Smooth muscle cell (in vitro differentiated cells): ENCODE data around the gene AP2A2. TPM values are rescaled to one million over a fixed set of nuclear protein-coding genes. Genes with fewer than 3 reads are reported as not detected.

Source experiments
- DNase-seq: peaks from one replicate; lab custom pipeline; 2025; ENCODE audit not compliant: unreplicated experiment; lab: John Stamatoyannopoulos, UW
- H2AFZ ChIP-seq: fragments of 200-600 bp; sonication (generic); 2 replicates; pipeline ENCODE4 v1.6.0; 2016; ENCODE audit warnings: antibody characterized with exemption, low read depth, mild to moderate bottlenecking
- H3F3A ChIP-seq: fragments of 200-600 bp; sonication (generic); 2 replicates; pipeline ENCODE4 v1.6.0; 2017; ENCODE audit warnings: antibody characterized with exemption, low read depth
- H3K27ac ChIP-seq: fragments of 200-600 bp; sonication (generic); 2 replicates; pipeline ENCODE4 v1.5.1; 2016; ENCODE audit warnings: low read depth, mild to moderate bottlenecking
- H3K27me3 ChIP-seq: fragments of 200-600 bp; sonication (generic); 2 replicates; pipeline ENCODE4 v1.6.1; 2016; ENCODE audit warnings: low read depth, mild to moderate bottlenecking
- H3K36me3 ChIP-seq: fragments of 200-600 bp; sonication (generic); 2 replicates; pipeline ENCODE4 v1.5.1; 2016; ENCODE audit warnings: low read depth
- H3K4me1 ChIP-seq: fragments of 200-600 bp; sonication (generic); 2 replicates; pipeline ENCODE4 v1.5.1; 2016; ENCODE audit warnings: low read depth
- H3K4me2 ChIP-seq: fragments of 200-600 bp; sonication (generic); 2 replicates; pipeline ENCODE4 v1.6.0; 2016; ENCODE audit warnings: mild to moderate bottlenecking
- H3K4me3 ChIP-seq: fragments of 200-600 bp; sonication (generic); 2 replicates; pipeline ENCODE4 v1.5.1; 2016; ENCODE audit warnings: mild to moderate bottlenecking
- H3K79me2 ChIP-seq: fragments of 200-600 bp; sonication (generic); 2 replicates; pipeline ENCODE4 v1.6.0; 2016; ENCODE audit warnings: low read depth, mild to moderate bottlenecking
- H3K9ac ChIP-seq: fragments of 200-600 bp; sonication (generic); 2 replicates; pipeline ENCODE4 v1.6.0; 2016; ENCODE audit warnings: low read depth
- H3K9me3 ChIP-seq: fragments of 200-600 bp; sonication (generic); replicated peaks from 2 replicates; pipeline ENCODE4 v1.5.1; 2016; ENCODE audit warnings: low read depth
- H4K20me1 ChIP-seq: fragments of 200-600 bp; sonication (generic); 2 replicates; pipeline ENCODE4 v1.6.0; 2016; ENCODE audit warnings: low read depth
- CTCF ChIP-seq: fragments of 200-600 bp; sonication (generic); IDR thresholded peaks from 2 replicates; pipeline ENCODE4 v1.5.1; 2017; ENCODE audit warnings: borderline replicate concordance, mild to moderate bottlenecking, antibody characterized with exemption; ENCODE audit not compliant: insufficient read depth, poor library complexity, severe bottlenecking
- WGBS: methylation state at CpG from one replicate; pipeline ENCODE4 v1.1.7; 2016; ENCODE audit warnings: low lambda C conversion rate; 5-methylcytosine and 5-hydroxymethylcytosine counted together
- polyA plus RNA-seq: library from polyadenylated mRNA; unstranded; fragments of >200 nt; fragmentation: Nextera tagmentation; extraction: Ambion mirVana; gene quantifications from 2 replicates; pipeline ENCODE4 v1.2.1, GENCODE V29; 2016
- total RNA-seq: library from RNA; depleted of rRNA; stranded (reverse); fragments of >200 nt; gene quantifications from 2 replicates; pipeline ENCODE4 v1.2.3, GENCODE V29; 2014

Gene AP2A2
- total and polyA plus RNA-seq, 2 experiments from 2014 or later = 25.1 to 35.8 TPM

- Histone ChIP-seq H3K4me3 (no peak overlapping the region), H3K9me3 (no peaks in the 10 kb centered on the region), H3K79me2 (peaks cover 8% of the 10 kb centered on the region), H3K4me2 (no peak overlapping the region), H4K20me1 (peaks cover 31% of the 10 kb centered on the region), H3K27ac (no peak overlapping the region), H3K27me3 (no peaks in the 10 kb centered on the region), H3K4me1 (no peaks in the 10 kb centered on the region), H3F3A (no peaks in the 10 kb centered on the region), H2AFZ (no peak overlapping the region), H3K36me3 (no peaks in the 10 kb centered on the region), H3K9ac (no peak overlapping the region)
- no peak for DNase-seq
- no peak for TF ChIP-seq CTCF
- 88% methylated on average over 21 of the region's 21 CpGs for WGBS
Observed at GRCh38 chr11:1019321-1019910, 93.7 kb downstream of the AP2A2 start.

- no peak for TF ChIP-seq CTCF
- H3K4me1 ChIP-seq = no peaks in the 10 kb centered on the region
- no peaks in the 10 kb centered on the region for H3K27me3 ChIP-seq
- H3K4me2 ChIP-seq = no peak overlapping the region
- H4K20me1 ChIP-seq = peaks cover 31% of the 10 kb centered on the region
- H3K4me3 ChIP-seq = no peak overlapping the region
- no peak overlapping the region for H3K27ac ChIP-seq
- H2AFZ ChIP-seq = no peak overlapping the region
- H3K9me3 ChIP-seq = no peaks in the 10 kb centered on the region
- no peaks in the 10 kb centered on the region for H3K36me3 ChIP-seq
- no peak overlapping the region for H3K9ac ChIP-seq
- no peaks in the 10 kb centered on the region for H3F3A ChIP-seq
- DNase-seq = no peak
- H3K79me2 ChIP-seq = peaks cover 8% of the 10 kb centered on the region
- 96% methylated on average over 16 of the region's 19 CpGs for WGBS
Observed at GRCh38 chr11:1020211-1020905, 94.7 kb downstream of the AP2A2 start.

- no peaks in the 10 kb centered on the region for H3K4me1 ChIP-seq
Observed at GRCh38 chr11:1022411-1022810, 96.7 kb downstream of the AP2A2 start.

More at GRCh38 chr11:1022411-1022810, 96.7 kb downstream of the AP2A2 start:
- peaks cover 27% of the 10 kb centered on the region for H4K20me1 ChIP-seq
- H3K4me3 ChIP-seq = no peak overlapping the region
- no peaks in the 10 kb centered on the region for H3F3A ChIP-seq
- no peaks in the 10 kb centered on the region for H3K36me3 ChIP-seq
- H2AFZ ChIP-seq = no peak overlapping the region
- H3K27me3 ChIP-seq = no peaks in the 10 kb centered on the region
- no peak overlapping the region for H3K4me2 ChIP-seq
- no peak overlapping the region for H3K9ac ChIP-seq
- H3K27ac ChIP-seq = no peak overlapping the region
- no peaks in the 10 kb centered on the region for H3K9me3 ChIP-seq
- peaks cover 2% of the 10 kb centered on the region for H3K79me2 ChIP-seq
- DNase-seq = no peak
- WGBS = 94% methylated on average over 7 of the region's 7 CpGs
- TF ChIP-seq CTCF = no peak
